ENCODE data around the gene IL17RD. TPM values are rescaled to one million over a fixed set of nuclear protein-coding genes. Genes with fewer than 3 reads are reported as not detected.

Gene IL17RD
- total RNA-seq, 2 experiments from 2014 or later: not detected

- no peak for ATAC-seq (ENCODE audit: poor library complexity)
- Histone ChIP-seq H3K9me3 (ENCODE audit: control insufficient read depth in 1 of 2, insufficient read depth in 1 of 2, low read length in 2 of 2) (no peaks in the 10 kb centered on the region), H3K36me3 (ENCODE audit: insufficient read depth, low read length) (no peaks in the 10 kb centered on the region), H3K4me1 (ENCODE audit: insufficient read depth, low read length) (no peaks in the 10 kb centered on the region), H3K27ac (ENCODE audit: low read depth in 1 of 2, low read length in 2 of 2) (no peak overlapping the region), H3K27me3 (ENCODE audit: control insufficient read depth in 1 of 2, insufficient read depth in 2 of 2, low read length in 2 of 2) (no peaks in the 10 kb centered on the region), H3K4me3 (ENCODE audit: low read length) (no peak overlapping the region)
- Mint-ChIP-seq H3K27ac (no peak overlapping the region), H3K9me3 (no peaks in the 10 kb centered on the region), H3K4me3 (no peak overlapping the region), H3K4me1 (ENCODE audit: low read depth) (no peaks in the 10 kb centered on the region), H3K27me3 (peaks cover 12% of the 10 kb centered on the region), H3K36me3 (ENCODE audit: low read depth) (no peaks in the 10 kb centered on the region)
- TF ChIP-seq, protein P1, sequence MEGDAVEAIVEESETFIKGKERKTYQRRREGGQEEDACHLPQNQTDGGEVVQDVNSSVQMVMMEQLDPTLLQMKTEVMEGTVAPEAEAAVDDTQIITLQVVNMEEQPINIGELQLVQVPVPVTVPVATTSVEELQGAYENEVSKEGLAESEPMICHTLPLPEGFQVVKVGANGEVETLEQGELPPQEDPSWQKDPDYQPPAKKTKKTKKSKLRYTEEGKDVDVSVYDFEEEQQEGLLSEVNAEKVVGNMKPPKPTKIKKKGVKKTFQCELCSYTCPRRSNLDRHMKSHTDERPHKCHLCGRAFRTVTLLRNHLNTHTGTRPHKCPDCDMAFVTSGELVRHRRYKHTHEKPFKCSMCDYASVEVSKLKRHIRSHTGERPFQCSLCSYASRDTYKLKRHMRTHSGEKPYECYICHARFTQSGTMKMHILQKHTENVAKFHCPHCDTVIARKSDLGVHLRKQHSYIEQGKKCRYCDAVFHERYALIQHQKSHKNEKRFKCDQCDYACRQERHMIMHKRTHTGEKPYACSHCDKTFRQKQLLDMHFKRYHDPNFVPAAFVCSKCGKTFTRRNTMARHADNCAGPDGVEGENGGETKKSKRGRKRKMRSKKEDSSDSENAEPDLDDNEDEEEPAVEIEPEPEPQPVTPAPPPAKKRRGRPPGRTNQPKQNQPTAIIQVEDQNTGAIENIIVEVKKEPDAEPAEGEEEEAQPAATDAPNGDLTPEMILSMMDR (IDR thresholded peaks at IDR 0.05): no peak
- no peak for DNase-seq
- CTCF ChIA-PET: no interaction called here
- intact Hi-C loops (cut with DNase I, micrococcal nuclease): no loop called here
- POLR2A ChIA-PET: no interaction called here
These were observed 112.0 kb downstream of the IL17RD start for GRCh38 chr3:57053122-57053521.

GRCh38 chr3:57052662-57053061 lies 112.5 kb downstream of the IL17RD start:
- intact Hi-C loops (cut with DNase I, micrococcal nuclease): no loop called here
- TF ChIP-seq, protein P1 (IDR thresholded peaks at IDR 0.05): no peak
- no peak overlapping the region for H3K27ac Mint-ChIP-seq
- H3K36me3 Mint-ChIP-seq (ENCODE audit: low read depth): no peaks in the 10 kb centered on the region
- no peaks in the 10 kb centered on the region for H3K9me3 Mint-ChIP-seq
- ChIA-PET CTCF (no interaction called here), POLR2A (no interaction called here)
- DNase-seq (no peak), ATAC-seq (ENCODE audit: poor library complexity) (no peak)
- Histone ChIP-seq H3K4me1 (ENCODE audit: insufficient read depth, low read length) (no peaks in the 10 kb centered on the region), H3K27me3 (ENCODE audit: control insufficient read depth in 1 of 2, insufficient read depth in 2 of 2, low read length in 2 of 2) (no peaks in the 10 kb centered on the region), H3K27ac (ENCODE audit: low read depth in 1 of 2, low read length in 2 of 2) (no peak overlapping the region), H3K36me3 (ENCODE audit: insufficient read depth, low read length) (no peaks in the 10 kb centered on the region), H3K9me3 (ENCODE audit: control insufficient read depth in 1 of 2, insufficient read depth in 1 of 2, low read length in 2 of 2) (no peaks in the 10 kb centered on the region), H3K4me3 (ENCODE audit: low read length) (no peak overlapping the region)
- no peak overlapping the region for H3K4me3 Mint-ChIP-seq
- H3K4me1 Mint-ChIP-seq (ENCODE audit: low read depth): no peaks in the 10 kb centered on the region
- H3K27me3 Mint-ChIP-seq: peaks cover 12% of the 10 kb centered on the region

GRCh38 chr3:57048728-57049127 lies 116.4 kb downstream of the IL17RD start:
- H3K4me1 ChIP-seq (ENCODE audit: insufficient read depth, low read length): no peaks in the 10 kb centered on the region
- intact Hi-C loops (cut with DNase I, micrococcal nuclease): no loop called here
- H3K27ac ChIP-seq (ENCODE audit: low read depth in 1 of 2, low read length in 2 of 2): no peak overlapping the region
- H3K4me3 ChIP-seq (ENCODE audit: low read length): no peak overlapping the region
- no peaks in the 10 kb centered on the region for H3K36me3 Mint-ChIP-seq (ENCODE audit: low read depth)
- TF ChIP-seq, protein P1 (IDR thresholded peaks at IDR 0.05): no peak
- no peaks in the 10 kb centered on the region for H3K9me3 ChIP-seq (ENCODE audit: control insufficient read depth in 1 of 2, insufficient read depth in 1 of 2, low read length in 2 of 2)
- no peaks in the 10 kb centered on the region for H3K9me3 Mint-ChIP-seq
- no peak overlapping the region for H3K27ac Mint-ChIP-seq
- no peaks in the 10 kb centered on the region for H3K4me1 Mint-ChIP-seq (ENCODE audit: low read depth)
- DNase-seq (no peak), ATAC-seq (ENCODE audit: poor library complexity) (no peak)
- ChIA-PET POLR2A (interaction anchor here (0.7 kb wide), 1 partner anchor 1734 kb away, joined by 3 read pairs; no protein-coding TSS in a partner anchor), CTCF (no interaction called here)
- H3K36me3 ChIP-seq (ENCODE audit: insufficient read depth, low read length): no peaks in the 10 kb centered on the region
- no peak overlapping the region for H3K4me3 Mint-ChIP-seq
- H3K27me3 Mint-ChIP-seq: peaks cover 8% of the 10 kb centered on the region
- H3K27me3 ChIP-seq (ENCODE audit: control insufficient read depth in 1 of 2, insufficient read depth in 2 of 2, low read length in 2 of 2): peaks cover 0 to 3% of the 10 kb centered on the region in 2 experiments

Measured in CD4-positive, alpha-beta T cell (primary cell).